ENCODE results near the gene PAK1.

PAK1 gene

DNA sequence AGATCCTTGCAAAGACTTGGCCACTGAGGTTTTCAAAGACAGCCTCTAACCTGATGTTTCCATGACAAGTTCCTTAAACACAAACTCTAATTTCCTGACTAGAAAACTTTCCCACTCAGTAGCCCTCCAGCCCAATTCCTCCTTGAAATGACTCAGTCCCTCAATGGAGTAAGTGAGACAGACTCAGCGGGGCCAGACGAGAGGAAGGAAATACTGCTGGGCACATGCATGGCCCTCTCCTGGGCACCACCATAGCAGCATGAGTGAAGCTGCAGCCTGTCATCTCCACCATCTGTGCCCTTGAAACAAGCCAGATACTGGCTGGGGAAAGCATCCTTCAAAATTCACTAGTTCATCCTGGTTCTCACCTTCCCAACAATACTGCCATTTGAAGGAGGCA lies 96.2 kb downstream of the PAK1 start:
- intact Hi-C loops (cut with micrococcal nuclease): no loop called here
- peaks cover 96% of the 10 kb centered on the region for H3K36me3 Mint-ChIP-seq (ENCODE audit: low read depth)
- no peak overlapping the region for H3K4me3 Mint-ChIP-seq
- H3K27ac Mint-ChIP-seq: no peak overlapping the region
- H3K27me3 Mint-ChIP-seq: no peaks in the 10 kb centered on the region
- no peaks in the 10 kb centered on the region for H3K9me3 Mint-ChIP-seq
- peaks cover 22% of the 10 kb centered on the region for H3K4me1 Mint-ChIP-seq (ENCODE audit: low read depth)

DNA sequence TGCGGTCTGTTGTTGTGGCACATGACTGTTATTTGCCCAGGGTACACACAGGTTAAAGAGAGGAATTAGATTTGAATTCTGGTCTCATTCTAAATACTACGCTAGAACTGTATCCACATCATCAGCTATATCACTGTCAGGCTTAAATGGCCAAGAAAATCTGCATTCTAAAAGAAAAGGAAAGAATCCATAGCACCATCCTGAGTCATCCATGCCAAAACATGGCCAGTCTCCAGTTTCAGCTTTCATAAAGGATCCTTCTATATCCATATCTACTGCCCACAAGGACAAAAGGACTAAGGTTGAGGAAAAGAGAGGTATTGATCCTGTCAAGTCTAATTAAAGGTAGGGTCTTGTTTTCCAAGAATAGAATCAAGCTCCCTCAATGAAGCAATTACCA lies 98.8 kb downstream of the PAK1 start:
- no peaks in the 10 kb centered on the region for H3K9me3 Mint-ChIP-seq
- H3K4me3 Mint-ChIP-seq: no peak overlapping the region
- no peak overlapping the region for H3K27ac Mint-ChIP-seq
- intact Hi-C loops (cut with micrococcal nuclease): no loop called here
- H3K27me3 Mint-ChIP-seq: no peaks in the 10 kb centered on the region
- peaks cover 98% of the 10 kb centered on the region for H3K36me3 Mint-ChIP-seq (ENCODE audit: low read depth)
- peaks cover 36% of the 10 kb centered on the region for H3K4me1 Mint-ChIP-seq (ENCODE audit: low read depth)

DNA sequence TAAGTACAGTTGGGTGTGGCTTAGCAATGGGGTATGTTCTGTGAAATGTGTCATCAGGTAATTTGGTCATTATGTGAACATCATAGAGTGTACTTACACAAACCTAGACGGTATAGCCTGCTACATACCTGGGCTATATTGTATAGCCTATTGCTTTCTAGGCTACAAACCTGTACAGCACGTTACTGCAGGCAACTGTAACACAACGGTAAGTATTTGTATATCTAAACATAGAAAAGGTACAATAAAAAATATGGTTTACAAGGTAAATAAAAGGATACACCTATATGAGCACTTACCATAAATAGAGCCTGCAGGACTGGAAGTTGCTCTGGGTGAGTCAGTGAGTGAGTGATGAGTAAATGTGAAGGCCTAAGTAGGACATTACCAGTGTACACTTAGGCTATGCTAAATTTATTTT lies 99.3 kb downstream of the PAK1 start:
- Mint-ChIP-seq H3K4me3 (no peak overlapping the region), H3K36me3 (ENCODE audit: low read depth) (peaks cover 98% of the 10 kb centered on the region), H3K27me3 (no peaks in the 10 kb centered on the region), H3K9me3 (no peaks in the 10 kb centered on the region), H3K27ac (no peak overlapping the region), H3K4me1 (ENCODE audit: low read depth) (peaks cover 41% of the 10 kb centered on the region)
- intact Hi-C loops (cut with micrococcal nuclease): no loop called here

DNA sequence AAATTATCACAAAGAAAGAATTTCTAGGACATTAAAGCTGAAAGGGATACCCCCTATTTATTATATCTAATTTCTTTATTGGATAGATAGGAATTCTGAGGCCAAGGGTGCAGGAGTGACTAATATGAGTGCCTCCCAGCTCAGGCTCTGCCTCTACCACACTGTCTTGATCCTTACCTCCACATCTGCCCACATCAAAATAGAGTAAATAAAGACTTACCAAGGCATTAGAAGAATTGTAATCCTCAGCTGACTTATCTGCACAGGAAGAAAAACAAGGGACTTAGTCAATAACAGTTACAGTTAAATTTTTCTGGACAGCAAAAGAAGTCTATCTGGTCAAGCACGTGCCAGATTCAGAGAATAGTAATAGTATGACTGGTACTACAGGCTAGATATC lies 99.8 kb downstream of the PAK1 start:
- intact Hi-C loops (cut with micrococcal nuclease): no loop called here
- peaks cover 98% of the 10 kb centered on the region for H3K36me3 Mint-ChIP-seq (ENCODE audit: low read depth)
- H3K4me3 Mint-ChIP-seq: no peak overlapping the region
- H3K27me3 Mint-ChIP-seq: no peaks in the 10 kb centered on the region
- H3K27ac Mint-ChIP-seq: no peak overlapping the region
- no peaks in the 10 kb centered on the region for H3K9me3 Mint-ChIP-seq
- H3K4me1 Mint-ChIP-seq (ENCODE audit: low read depth): peaks cover 40% of the 10 kb centered on the region

DNA sequence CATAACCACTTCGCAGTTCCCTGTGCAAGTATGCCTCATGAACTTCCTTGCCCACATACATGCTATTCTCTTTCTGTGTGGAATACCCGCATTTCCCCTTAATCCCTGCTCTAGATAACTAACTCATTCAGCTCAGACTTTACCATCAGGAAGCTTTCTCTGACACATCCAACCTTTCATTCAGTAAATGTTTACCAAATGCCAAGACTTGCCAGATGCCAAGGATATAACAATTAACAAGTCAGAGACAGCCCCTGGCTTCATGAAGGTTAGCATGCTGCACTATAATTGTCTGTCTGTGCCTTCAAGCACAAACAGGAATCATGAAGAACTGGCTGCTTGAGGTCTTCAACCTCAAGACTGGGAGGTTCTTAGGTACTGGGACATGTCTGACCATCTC lies 101.2 kb downstream of the PAK1 start:
- Mint-ChIP-seq H3K36me3 (ENCODE audit: low read depth) (peaks cover 93% of the 10 kb centered on the region), H3K4me1 (ENCODE audit: low read depth) (peaks cover 27% of the 10 kb centered on the region), H3K27me3 (no peaks in the 10 kb centered on the region), H3K4me3 (no peak overlapping the region), H3K27ac (no peak overlapping the region), H3K9me3 (no peaks in the 10 kb centered on the region)
- intact Hi-C loops (cut with micrococcal nuclease): no loop called here

DNA sequence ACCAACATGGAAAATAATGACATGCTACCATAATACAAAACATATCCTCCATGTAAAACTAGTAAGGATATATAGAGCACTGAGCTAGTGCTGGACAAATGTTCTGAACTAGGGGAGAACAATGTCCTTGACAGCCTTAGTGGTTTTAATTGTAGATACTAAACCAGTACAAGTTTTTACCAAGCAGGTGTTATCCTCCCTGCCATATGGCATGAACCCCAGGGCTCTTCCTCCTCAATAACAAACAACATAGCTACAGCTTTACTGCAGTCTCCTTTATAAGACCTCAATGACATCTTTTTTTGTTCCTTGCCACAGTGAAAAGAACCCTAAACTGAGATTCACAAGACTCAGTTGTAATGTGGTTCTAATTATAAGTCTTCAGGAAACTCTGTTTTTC lies 102.2 kb downstream of the PAK1 start:
- Mint-ChIP-seq H3K36me3 (ENCODE audit: low read depth) (peaks cover 94% of the 10 kb centered on the region), H3K4me3 (no peak overlapping the region), H3K9me3 (no peaks in the 10 kb centered on the region), H3K27me3 (no peaks in the 10 kb centered on the region), H3K27ac (no peak overlapping the region), H3K4me1 (ENCODE audit: low read depth) (peaks cover 26% of the 10 kb centered on the region)
- intact Hi-C loops (cut with micrococcal nuclease): no loop called here

DNA sequence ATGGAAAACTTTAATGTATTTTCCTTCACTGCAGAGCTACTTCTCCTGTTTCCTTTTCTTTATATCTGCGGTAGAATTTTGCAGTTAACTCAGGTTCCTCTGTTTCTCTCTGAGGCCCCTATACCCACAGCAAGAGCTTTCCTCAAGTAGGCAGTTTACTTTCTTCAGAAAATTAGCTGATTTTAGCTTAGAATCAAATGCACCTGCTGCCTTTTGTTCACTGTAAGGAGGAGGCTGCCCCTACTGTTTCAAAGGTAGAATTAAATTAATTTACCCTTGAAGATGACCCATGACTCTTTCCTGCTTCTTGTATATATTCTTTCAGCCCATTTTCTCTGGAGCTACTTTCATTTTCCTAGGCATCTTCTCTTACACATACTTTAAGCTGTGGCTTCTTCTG lies 103.7 kb downstream of the PAK1 start:
- H3K36me3 Mint-ChIP-seq (ENCODE audit: low read depth): peaks cover 93% of the 10 kb centered on the region
- H3K27ac Mint-ChIP-seq: no peak overlapping the region
- H3K4me3 Mint-ChIP-seq: no peak overlapping the region
- H3K4me1 Mint-ChIP-seq (ENCODE audit: low read depth): peaks cover 26% of the 10 kb centered on the region
- intact Hi-C loops (cut with micrococcal nuclease): no loop called here
- no peaks in the 10 kb centered on the region for H3K27me3 Mint-ChIP-seq
- H3K9me3 Mint-ChIP-seq: no peaks in the 10 kb centered on the region

DNA sequence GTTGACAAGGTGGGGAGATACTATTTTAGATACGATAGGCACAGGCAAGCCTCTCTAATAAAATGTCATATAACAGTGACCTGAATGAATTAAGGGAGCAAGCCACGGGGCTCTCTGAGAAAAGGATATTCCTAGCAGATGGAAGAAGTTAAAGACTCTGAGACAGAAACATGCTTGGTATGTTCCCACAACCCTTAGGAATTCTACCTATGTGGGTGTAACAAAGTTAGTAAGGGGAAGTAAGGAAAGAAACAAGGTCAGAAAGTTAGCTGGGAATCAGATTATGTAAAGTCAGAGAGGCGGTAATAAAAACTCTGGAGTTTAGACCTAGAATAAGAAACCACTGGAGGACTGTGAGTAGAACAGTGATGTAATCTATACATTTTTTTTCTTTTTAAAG lies 112.7 kb downstream of the PAK1 start:
- Mint-ChIP-seq H3K9me3 (no peaks in the 10 kb centered on the region), H3K27ac (no peak overlapping the region), H3K36me3 (ENCODE audit: low read depth) (peaks cover 76% of the 10 kb centered on the region), H3K4me3 (no peak overlapping the region), H3K27me3 (no peaks in the 10 kb centered on the region), H3K4me1 (ENCODE audit: low read depth) (peaks cover 4% of the 10 kb centered on the region)
- intact Hi-C loops (cut with micrococcal nuclease): no loop called here

DNA sequence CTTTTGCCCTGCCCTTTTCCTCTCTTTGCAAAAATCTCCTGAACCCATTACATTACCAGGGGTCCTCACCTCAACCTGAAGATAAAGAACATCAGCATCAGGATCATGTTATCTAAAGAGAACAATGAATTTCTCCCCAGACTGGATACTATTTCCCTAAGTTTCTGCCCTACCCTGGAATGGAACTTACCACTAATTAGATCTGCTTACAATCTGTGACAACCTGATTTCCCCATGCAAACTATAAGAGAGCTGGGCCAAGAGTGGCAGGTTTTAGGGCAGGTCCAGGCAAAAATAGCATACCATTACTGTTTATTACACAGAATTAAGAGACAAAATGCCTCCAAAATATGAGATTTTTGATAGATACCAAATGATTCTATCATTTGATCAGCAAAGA lies 114.4 kb downstream of the PAK1 start:
- Mint-ChIP-seq H3K4me1 (ENCODE audit: low read depth) (peaks cover 4% of the 10 kb centered on the region), H3K27me3 (no peaks in the 10 kb centered on the region), H3K9me3 (no peaks in the 10 kb centered on the region), H3K4me3 (no peak overlapping the region), H3K36me3 (ENCODE audit: low read depth) (peaks cover 64% of the 10 kb centered on the region), H3K27ac (no peak overlapping the region)
- intact Hi-C loops (cut with micrococcal nuclease): no loop called here

DNA sequence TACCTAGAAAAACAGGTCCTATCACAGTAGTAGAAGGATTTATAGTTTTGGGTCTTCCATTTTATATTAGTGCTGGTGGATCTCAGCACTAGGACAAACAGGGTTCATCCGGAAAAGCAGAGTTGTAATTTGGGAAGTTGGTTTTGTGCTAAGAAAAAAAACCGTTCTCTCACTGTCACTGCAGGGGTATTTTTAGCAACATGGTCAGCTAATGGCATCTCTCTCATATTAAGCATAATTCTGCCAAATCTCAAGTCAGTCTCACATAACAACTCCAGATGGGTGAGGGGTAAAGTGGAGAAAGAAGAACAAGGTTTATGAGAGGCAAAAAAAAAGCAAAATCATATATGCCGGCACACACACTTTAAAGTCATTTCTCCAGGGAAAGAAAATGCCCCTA lies 120.8 kb downstream of the PAK1 start:
- H3K27ac Mint-ChIP-seq: no peak overlapping the region
- no peak overlapping the region for H3K4me3 Mint-ChIP-seq
- no peaks in the 10 kb centered on the region for H3K27me3 Mint-ChIP-seq
- no peaks in the 10 kb centered on the region for H3K9me3 Mint-ChIP-seq
- intact Hi-C loops (cut with micrococcal nuclease): no loop called here
- H3K4me1 Mint-ChIP-seq (ENCODE audit: low read depth): no peaks in the 10 kb centered on the region
- H3K36me3 Mint-ChIP-seq (ENCODE audit: low read depth): peaks cover 32% of the 10 kb centered on the region

DNA sequence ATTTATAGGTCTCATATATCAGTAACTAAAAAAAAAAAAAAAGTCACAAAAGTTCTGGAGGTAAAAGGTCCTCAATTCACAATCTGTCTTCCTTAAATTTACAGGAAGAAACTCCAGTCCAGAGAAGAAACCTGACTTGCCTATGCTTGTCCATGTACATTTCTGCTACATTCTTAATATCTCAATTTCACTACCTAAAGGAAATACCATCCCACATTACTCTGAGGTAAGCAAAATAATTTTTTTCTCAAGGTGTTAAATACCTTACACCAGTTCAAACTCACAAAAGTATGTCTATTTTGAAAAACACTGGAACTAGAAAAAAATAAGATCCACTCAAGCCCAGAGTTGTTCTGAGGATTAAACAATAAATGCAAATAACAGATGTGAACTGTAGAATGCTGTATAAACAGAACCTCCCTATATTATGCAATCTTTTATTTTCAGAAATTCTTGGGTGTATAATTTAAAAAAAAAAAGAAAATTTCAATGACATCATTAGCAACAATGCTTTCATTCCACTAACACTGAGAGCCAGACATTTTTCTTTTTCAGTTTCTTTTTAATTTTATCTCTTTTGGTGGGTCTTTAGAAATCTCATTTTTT lies 122.5 kb downstream of the PAK1 start:
- Mint-ChIP-seq H3K36me3 (ENCODE audit: low read depth) (peaks cover 31% of the 10 kb centered on the region), H3K4me3 (no peak overlapping the region), H3K4me1 (ENCODE audit: low read depth) (no peaks in the 10 kb centered on the region), H3K27ac (no peak overlapping the region), H3K27me3 (no peaks in the 10 kb centered on the region), H3K9me3 (no peaks in the 10 kb centered on the region)
- intact Hi-C loops (cut with micrococcal nuclease): no loop called here

DNA sequence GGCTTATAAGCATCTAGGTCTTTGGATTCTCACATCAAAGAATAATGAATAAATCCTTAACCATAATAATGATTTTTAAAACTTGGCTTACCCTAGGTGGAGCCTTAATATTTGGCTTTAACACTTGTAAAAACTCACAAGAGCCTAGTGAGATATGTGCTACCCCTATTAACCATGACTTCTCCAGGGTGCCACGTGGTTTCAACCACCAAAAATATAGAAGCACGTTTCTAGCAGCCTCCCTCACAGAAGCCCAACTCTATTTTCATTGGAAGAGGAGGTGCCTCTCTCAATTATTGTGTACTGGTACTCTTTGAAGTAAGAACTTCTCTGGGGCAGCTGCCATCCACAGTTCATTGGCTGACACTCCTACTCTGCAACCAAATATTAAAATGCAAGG lies 125.9 kb downstream of the PAK1 start:
- H3K4me3 Mint-ChIP-seq: no peak overlapping the region
- H3K27me3 Mint-ChIP-seq: no peaks in the 10 kb centered on the region
- H3K9me3 Mint-ChIP-seq: no peaks in the 10 kb centered on the region
- H3K36me3 Mint-ChIP-seq (ENCODE audit: low read depth): peaks cover 64% of the 10 kb centered on the region
- H3K27ac Mint-ChIP-seq: no peak overlapping the region
- no peaks in the 10 kb centered on the region for H3K4me1 Mint-ChIP-seq (ENCODE audit: low read depth)
- intact Hi-C loops (cut with micrococcal nuclease): no loop called here

DNA sequence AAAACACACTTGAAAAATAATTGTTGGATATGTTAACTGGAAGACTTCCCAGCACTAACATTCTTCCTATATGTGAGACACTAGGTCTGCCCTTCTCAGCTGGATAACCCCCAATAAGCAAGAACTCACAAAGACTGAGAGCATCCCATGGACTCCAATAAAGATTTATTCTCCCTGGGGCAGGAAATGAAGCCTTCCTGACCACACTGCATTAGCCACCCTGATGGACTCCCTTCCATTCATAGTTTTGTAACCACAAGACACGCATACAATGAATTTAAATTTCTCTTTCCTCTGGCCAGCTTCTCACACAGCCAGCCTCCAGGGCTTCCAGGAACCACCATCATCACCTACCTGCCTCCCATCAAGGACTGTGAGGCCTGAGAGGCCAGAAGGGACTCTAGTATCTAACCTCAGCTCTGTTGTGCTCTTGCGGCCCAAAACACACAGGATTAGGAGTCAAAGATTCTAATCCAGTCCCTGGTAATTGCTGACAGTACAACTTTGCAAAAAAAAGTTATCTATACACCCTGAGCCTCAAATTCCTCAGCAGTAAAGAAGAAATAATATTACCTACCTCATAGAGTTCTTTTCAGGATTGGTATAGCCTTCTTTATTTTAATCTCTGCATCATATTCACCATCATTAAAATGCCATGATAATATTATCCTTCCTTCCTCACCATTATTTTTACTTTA lies 126.8 kb downstream of the PAK1 start:
- Mint-ChIP-seq H3K4me1 (ENCODE audit: low read depth) (no peaks in the 10 kb centered on the region), H3K36me3 (ENCODE audit: low read depth) (peaks cover 73% of the 10 kb centered on the region), H3K9me3 (no peaks in the 10 kb centered on the region), H3K27me3 (no peaks in the 10 kb centered on the region), H3K4me3 (no peak overlapping the region), H3K27ac (no peak overlapping the region)
- intact Hi-C loops (cut with micrococcal nuclease): no loop called here

DNA sequence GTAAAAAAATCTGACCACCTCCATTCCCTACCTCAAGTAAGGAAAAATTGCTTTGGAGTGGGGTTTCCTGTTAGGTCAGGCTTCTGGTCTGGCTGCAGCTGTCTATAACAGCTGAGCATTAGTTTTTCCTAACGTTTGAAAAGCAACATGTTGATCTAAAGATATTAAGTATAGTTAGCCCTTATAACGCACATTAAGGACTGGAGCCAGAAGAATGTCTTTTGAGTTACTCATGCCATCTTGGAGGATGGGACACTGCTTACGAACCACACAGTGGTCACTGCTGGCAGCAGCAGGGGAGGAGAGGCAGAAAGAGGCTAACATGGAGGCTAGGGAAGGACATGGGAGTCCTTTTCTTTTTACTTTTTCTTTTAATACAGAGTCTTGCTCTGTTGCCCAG lies 128.3 kb downstream of the PAK1 start:
- H3K4me3 Mint-ChIP-seq: no peak overlapping the region
- no peak overlapping the region for H3K27ac Mint-ChIP-seq
- intact Hi-C loops (cut with micrococcal nuclease): no loop called here
- H3K9me3 Mint-ChIP-seq: no peaks in the 10 kb centered on the region
- peaks cover 5% of the 10 kb centered on the region for H3K4me1 Mint-ChIP-seq (ENCODE audit: low read depth)
- H3K27me3 Mint-ChIP-seq: no peaks in the 10 kb centered on the region
- peaks cover 88% of the 10 kb centered on the region for H3K36me3 Mint-ChIP-seq (ENCODE audit: low read depth)

DNA sequence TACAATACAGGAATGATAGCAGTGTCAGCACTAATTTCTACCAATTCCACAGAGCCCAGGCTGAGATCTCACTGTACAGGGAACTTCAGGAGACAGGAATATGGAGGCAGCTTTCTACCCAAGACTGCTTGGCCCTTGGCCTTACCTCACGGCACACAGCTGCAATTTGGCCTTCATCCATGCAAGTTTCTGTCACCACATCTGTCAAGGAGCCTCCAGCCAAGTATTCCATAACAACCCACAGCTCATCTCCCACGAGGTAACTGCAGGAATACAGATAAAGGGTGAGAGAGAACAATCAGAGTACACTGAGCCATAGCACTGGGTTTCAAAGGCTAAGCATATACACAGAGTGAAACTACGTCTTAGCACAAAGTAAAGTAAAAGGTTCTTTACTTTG lies 133.4 kb downstream of the PAK1 start:
- Mint-ChIP-seq H3K9me3 (no peaks in the 10 kb centered on the region), H3K4me3 (no peak overlapping the region), H3K27me3 (no peaks in the 10 kb centered on the region), H3K36me3 (ENCODE audit: low read depth) (peaks cover 80% of the 10 kb centered on the region), H3K4me1 (ENCODE audit: low read depth) (peaks cover 17% of the 10 kb centered on the region), H3K27ac (no peak overlapping the region)
- intact Hi-C loops (cut with micrococcal nuclease): no loop called here

Data from dendritic cell treated with granulocyte-macrophage colony-stimulating factor and Interleukin-4, amounts not matched to agents 40 ng/mL and 50 ng/mL, for 4 days (primary cell).